SK-N-SH treated with all-trans-retinoic acid at 6 μM for 48 hours (cell line): ENCODE results near the gene CXCR6.

Source experiments
- ATAC-seq: fragments of 200-7000 bp; cut with Tn5 transposase; 3 replicates; pipeline ENCODE4 v1.9.1; 2020; ENCODE audit warnings: mild to moderate bottlenecking, moderate library complexity
- ARNTL ChIP-seq: fragments of 450-650 bp; formaldehyde crosslinking; IDR thresholded peaks from 2 replicates; pipeline ENCODE4 v1.5.0; 2020; ENCODE audit warnings: low read depth, mild to moderate bottlenecking, moderate library complexity, borderline replicate concordance
- BACH2 ChIP-seq: fragments of 250-450 bp; sonication (Bioruptor Pico); IDR thresholded peaks from 2 replicates; pipeline ENCODE4 v1.9.0; 2021; ENCODE audit warnings: mild to moderate bottlenecking, borderline replicate concordance
- CSDC2 ChIP-seq: fragments of 250-450 bp; sonication (Bioruptor Pico); IDR thresholded peaks from 2 replicates; pipeline ENCODE4 v1.5.0; 2020; ENCODE audit warnings: mild to moderate bottlenecking, moderate library complexity
- ESRRG ChIP-seq: fragments of 250-450 bp; sonication (Bioruptor Pico); IDR thresholded peaks from 2 replicates; pipeline ENCODE4 v1.6.1; 2021; ENCODE audit warnings: mild to moderate bottlenecking
- GLIS3 ChIP-seq: fragments of 250-450 bp; sonication (Bioruptor Pico); IDR thresholded peaks from 2 replicates; pipeline ENCODE4 v1.5.0; 2020; ENCODE audit warnings: mild to moderate bottlenecking, moderate library complexity
- ISL1 ChIP-seq: fragments of 250-450 bp; sonication (Bioruptor Pico); IDR thresholded peaks from 2 replicates; pipeline ENCODE4 v2.1.2; 2022; ENCODE audit warnings: mild to moderate bottlenecking, moderate library complexity
- OSR1 ChIP-seq: fragments of 250-450 bp; sonication (Bioruptor Pico); IDR thresholded peaks from 2 replicates; pipeline ENCODE4 v1.8.0; 2022; ENCODE audit warnings: moderate library complexity, mild to moderate bottlenecking, inconsistent platforms
- PPARA ChIP-seq: fragments of 250-450 bp; sonication (Bioruptor Pico); IDR thresholded peaks from 2 replicates; pipeline ENCODE4 v1.5.0; 2020; ENCODE audit warnings: mild to moderate bottlenecking, borderline replicate concordance
- SNAI2 ChIP-seq: fragments of 250-450 bp; sonication (Bioruptor Pico); IDR thresholded peaks from 2 replicates; pipeline ENCODE4 v1.5.0; 2020; ENCODE audit warnings: mild to moderate bottlenecking, moderate library complexity
- TCF4 ChIP-seq: fragments of 250-450 bp; sonication (Bioruptor Pico); IDR thresholded peaks from 2 replicates; pipeline ENCODE4 v1.8.0; 2021; ENCODE audit warnings: mild to moderate bottlenecking, moderate library complexity, borderline replicate concordance
- TOX ChIP-seq: fragments of 250-450 bp; sonication (Bioruptor Pico); IDR thresholded peaks from 2 replicates; pipeline ENCODE4 v1.8.0; 2021; ENCODE audit warnings: mild to moderate bottlenecking, moderate library complexity, borderline replicate concordance
- ZC3H10 ChIP-seq: fragments of 250-450 bp; sonication (Bioruptor Pico); IDR thresholded peaks from 2 replicates; pipeline ENCODE4 v1.5.1; 2021; ENCODE audit warnings: mild to moderate bottlenecking, moderate library complexity
- ZFP30 ChIP-seq: fragments of 450-650 bp; formaldehyde crosslinking; IDR thresholded peaks from 2 replicates; pipeline ENCODE4 v1.5.0; 2022; ENCODE audit warnings: mild to moderate bottlenecking, moderate library complexity
- ZNF70 ChIP-seq: fragments of 450-650 bp; formaldehyde crosslinking; IDR thresholded peaks from 2 replicates; pipeline ENCODE4 v1.5.0; 2020; ENCODE audit warnings: mild to moderate bottlenecking, moderate library complexity
- ZNF8 ChIP-seq: fragments of 450-650 bp; formaldehyde crosslinking; IDR thresholded peaks from 2 replicates; pipeline ENCODE4 v1.5.0; 2020; ENCODE audit warnings: mild to moderate bottlenecking, moderate library complexity
- TF ChIP-seq, protein P1 (sequence below): fragments of 250-450 bp; sonication (Bioruptor Pico); IDR thresholded peaks from 2 replicates; pipeline ENCODE4 v1.5.1; 2020; ENCODE audit warnings: low read depth, mild to moderate bottlenecking, moderate library complexity
- TF ChIP-seq, protein P2 (sequence below): fragments of 250-450 bp; sonication (Bioruptor Pico); IDR thresholded peaks from 2 replicates; pipeline ENCODE4 v1.5.1; 2021; ENCODE audit warnings: mild to moderate bottlenecking, moderate library complexity
- TF ChIP-seq, protein P3 (sequence below): fragments of 250-450 bp; sonication (Bioruptor Pico); IDR thresholded peaks from 2 replicates; pipeline ENCODE4 v1.8.0; 2020; ENCODE audit warnings: mild to moderate bottlenecking, moderate library complexity, borderline replicate concordance
- TF ChIP-seq, protein P4 (sequence below): fragments of 250-450 bp; sonication (Bioruptor Pico); IDR thresholded peaks from 2 replicates; pipeline ENCODE4 v1.5.0; 2020; ENCODE audit warnings: mild to moderate bottlenecking, moderate library complexity
- TF ChIP-seq, protein P5 (sequence below): fragments of 250-450 bp; sonication (Bioruptor Pico); IDR thresholded peaks from 2 replicates; pipeline ENCODE4 v1.8.0; 2021; ENCODE audit warnings: low read depth, mild to moderate bottlenecking, moderate library complexity, borderline replicate concordance

CXCR6 gene

DNA sequence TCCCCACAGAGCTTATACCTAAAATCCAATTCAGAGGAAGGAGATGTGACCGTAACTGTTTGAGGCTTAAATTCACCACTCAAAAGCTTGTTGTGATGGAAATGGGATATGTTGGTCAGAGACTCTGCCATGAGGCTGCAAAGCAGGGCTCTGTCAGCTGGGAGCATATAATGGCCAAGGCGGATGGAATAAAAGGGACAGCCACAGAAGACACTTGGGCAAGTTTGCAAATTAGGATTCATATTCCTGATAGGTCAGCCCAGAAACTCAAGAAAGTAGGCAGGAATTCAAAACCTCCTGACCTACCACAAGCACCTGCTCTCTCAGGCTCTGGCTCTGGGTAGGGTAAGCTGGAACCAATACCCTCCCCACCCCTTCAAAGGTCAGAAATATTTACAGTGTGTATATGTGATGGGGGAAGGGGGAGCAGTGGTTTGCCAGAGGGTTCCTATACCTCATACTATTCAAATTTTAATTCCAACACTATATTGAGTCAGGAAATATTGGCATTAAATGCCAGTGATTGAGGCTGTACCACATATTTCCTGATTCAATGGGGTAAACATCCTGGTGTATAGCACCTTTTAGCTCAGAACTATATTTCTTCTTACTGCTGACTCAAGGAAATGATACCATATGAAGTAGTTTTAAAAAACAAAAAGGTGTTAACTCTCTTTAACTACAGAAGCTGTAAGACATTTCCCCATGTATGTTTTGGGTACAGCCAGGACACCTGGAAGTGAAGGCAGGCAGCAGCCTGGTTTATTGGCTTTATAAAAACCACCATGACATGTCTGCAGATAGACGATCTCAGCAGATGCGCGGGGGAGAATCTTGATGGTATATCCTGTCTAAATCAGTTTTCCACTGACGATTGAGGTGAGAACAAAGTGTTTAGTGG, 33.2 kb downstream of the CXCR6 start:
- no peak for TF ChIP-seq SNAI2 (CRISPR knock-in tag)

DNA sequence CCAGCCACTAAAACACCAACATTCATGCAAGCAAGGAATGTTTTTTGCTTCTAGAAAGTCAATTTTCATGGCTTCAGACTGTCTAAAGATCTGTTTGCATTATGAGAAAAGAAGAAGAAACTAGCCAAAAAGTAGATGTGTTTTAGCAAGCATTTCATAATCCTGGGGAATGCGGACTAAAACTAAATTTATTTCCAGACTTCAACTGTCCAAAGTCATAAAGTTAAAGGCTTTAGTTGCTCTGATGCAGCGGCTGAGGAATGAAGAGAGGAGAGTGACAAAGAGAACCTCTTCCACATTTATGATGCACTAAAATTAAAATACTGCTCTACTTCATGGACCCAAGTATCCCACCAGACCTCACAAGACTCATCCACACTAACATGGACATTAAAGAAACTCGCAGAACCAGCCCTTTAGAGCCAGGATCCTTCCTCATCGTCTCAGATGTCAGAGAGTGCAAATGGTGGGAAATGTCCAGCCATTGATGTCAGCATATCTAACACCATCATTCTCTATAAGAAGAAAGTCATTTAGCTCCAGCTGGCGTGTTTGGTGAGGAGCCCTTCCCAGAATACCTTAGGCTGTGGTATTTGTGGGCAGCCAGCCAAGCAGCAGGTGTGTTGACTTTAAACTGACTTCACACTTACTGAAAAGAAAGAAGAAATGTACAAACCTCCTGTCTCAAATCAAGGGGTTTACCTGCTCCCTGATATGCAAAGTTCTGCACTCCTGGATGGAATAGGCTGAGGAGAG, 34.9 kb downstream of the CXCR6 start:
- ATAC-seq: no peak

More for the DNA sequence above, 33.2 kb downstream of the CXCR6 start:
- ATAC-seq: no peak

DNA sequence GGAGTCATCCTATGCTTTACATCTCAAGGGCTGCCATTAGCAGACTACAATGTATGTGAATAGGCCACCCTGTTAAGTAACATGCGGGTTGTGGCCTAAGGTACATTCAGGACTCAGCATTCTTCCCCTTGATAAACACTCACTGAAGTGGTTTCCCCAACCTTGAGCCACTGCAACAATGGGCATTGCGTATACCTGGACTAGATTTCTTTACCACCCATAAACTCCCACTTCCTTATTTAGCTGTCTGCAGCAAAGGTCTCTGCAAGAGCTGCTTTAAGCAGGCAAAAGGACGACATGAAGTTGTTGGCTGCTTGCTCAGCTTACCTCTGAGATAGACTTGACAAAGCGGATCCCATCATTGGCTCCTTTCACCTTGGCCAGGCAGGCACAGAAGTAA, 36.1 kb downstream of the CXCR6 start:
- ATAC-seq: no peak
- no peak for TF ChIP-seq TCF4 (CRISPR knock-in tag)
- no peak for TF ChIP-seq ISL1 (CRISPR knock-in tag)
- TF ChIP-seq ZNF70 (CRISPR knock-in tag): no peak
- no peak for TF ChIP-seq ARNTL
- TF ChIP-seq BACH2 (CRISPR knock-in tag): no peak
- TF ChIP-seq GLIS3 (CRISPR knock-in tag): no peak
- TF ChIP-seq, protein P1, sequence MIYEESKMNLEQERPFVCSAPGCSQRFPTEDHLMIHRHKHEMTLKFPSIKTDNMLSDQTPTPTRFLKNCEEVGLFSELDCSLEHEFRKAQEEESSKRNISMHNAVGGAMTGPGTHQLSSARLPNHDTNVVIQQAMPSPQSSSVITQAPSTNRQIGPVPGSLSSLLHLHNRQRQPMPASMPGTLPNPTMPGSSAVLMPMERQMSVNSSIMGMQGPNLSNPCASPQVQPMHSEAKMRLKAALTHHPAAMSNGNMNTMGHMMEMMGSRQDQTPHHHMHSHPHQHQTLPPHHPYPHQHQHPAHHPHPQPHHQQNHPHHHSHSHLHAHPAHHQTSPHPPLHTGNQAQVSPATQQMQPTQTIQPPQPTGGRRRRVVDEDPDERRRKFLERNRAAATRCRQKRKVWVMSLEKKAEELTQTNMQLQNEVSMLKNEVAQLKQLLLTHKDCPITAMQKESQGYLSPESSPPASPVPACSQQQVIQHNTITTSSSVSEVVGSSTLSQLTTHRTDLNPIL: no peak
- TF ChIP-seq OSR1 (CRISPR knock-in tag): no peak
- TF ChIP-seq PPARA (CRISPR knock-in tag): no peak
- TF ChIP-seq ZC3H10 (CRISPR knock-in tag): no peak
- TF ChIP-seq SNAI2 (CRISPR knock-in tag): no peak
- TF ChIP-seq CSDC2 (CRISPR knock-in tag): no peak
- no peak for TF ChIP-seq ZNF8 (CRISPR knock-in tag)
- TF ChIP-seq, protein P2, sequence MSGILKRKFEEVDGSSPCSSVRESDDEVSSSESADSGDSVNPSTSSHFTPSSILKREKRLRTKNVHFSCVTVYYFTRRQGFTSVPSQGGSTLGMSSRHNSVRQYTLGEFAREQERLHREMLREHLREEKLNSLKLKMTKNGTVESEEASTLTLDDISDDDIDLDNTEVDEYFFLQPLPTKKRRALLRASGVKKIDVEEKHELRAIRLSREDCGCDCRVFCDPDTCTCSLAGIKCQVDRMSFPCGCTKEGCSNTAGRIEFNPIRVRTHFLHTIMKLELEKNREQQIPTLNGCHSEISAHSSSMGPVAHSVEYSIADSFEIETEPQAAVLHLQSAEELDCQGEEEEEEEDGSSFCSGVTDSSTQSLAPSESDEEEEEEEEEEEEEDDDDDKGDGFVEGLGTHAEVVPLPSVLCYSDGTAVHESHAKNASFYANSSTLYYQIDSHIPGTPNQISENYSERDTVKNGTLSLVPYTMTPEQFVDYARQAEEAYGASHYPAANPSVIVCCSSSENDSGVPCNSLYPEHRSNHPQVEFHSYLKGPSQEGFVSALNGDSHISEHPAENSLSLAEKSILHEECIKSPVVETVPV (CRISPR knock-in tag): no peak
- no peak for TF ChIP-seq ZFP30 (CRISPR knock-in tag)
- TF ChIP-seq, protein P3, sequence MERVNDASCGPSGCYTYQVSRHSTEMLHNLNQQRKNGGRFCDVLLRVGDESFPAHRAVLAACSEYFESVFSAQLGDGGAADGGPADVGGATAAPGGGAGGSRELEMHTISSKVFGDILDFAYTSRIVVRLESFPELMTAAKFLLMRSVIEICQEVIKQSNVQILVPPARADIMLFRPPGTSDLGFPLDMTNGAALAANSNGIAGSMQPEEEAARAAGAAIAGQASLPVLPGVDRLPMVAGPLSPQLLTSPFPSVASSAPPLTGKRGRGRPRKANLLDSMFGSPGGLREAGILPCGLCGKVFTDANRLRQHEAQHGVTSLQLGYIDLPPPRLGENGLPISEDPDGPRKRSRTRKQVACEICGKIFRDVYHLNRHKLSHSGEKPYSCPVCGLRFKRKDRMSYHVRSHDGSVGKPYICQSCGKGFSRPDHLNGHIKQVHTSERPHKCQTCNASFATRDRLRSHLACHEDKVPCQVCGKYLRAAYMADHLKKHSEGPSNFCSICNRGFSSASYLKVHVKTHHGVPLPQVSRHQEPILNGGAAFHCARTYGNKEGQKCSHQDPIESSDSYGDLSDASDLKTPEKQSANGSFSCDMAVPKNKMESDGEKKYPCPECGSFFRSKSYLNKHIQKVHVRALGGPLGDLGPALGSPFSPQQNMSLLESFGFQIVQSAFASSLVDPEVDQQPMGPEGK (CRISPR knock-in tag): no peak
- TF ChIP-seq TOX: no peak
- TF ChIP-seq, protein P4, sequence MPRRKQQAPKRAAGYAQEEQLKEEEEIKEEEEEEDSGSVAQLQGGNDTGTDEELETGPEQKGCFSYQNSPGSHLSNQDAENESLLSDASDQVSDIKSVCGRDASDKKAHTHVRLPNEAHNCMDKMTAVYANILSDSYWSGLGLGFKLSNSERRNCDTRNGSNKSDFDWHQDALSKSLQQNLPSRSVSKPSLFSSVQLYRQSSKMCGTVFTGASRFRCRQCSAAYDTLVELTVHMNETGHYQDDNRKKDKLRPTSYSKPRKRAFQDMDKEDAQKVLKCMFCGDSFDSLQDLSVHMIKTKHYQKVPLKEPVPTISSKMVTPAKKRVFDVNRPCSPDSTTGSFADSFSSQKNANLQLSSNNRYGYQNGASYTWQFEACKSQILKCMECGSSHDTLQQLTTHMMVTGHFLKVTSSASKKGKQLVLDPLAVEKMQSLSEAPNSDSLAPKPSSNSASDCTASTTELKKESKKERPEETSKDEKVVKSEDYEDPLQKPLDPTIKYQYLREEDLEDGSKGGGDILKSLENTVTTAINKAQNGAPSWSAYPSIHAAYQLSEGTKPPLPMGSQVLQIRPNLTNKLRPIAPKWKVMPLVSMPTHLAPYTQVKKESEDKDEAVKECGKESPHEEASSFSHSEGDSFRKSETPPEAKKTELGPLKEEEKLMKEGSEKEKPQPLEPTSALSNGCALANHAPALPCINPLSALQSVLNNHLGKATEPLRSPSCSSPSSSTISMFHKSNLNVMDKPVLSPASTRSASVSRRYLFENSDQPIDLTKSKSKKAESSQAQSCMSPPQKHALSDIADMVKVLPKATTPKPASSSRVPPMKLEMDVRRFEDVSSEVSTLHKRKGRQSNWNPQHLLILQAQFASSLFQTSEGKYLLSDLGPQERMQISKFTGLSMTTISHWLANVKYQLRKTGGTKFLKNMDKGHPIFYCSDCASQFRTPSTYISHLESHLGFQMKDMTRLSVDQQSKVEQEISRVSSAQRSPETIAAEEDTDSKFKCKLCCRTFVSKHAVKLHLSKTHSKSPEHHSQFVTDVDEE (CRISPR knock-in tag): no peak
- TF ChIP-seq, protein P5, sequence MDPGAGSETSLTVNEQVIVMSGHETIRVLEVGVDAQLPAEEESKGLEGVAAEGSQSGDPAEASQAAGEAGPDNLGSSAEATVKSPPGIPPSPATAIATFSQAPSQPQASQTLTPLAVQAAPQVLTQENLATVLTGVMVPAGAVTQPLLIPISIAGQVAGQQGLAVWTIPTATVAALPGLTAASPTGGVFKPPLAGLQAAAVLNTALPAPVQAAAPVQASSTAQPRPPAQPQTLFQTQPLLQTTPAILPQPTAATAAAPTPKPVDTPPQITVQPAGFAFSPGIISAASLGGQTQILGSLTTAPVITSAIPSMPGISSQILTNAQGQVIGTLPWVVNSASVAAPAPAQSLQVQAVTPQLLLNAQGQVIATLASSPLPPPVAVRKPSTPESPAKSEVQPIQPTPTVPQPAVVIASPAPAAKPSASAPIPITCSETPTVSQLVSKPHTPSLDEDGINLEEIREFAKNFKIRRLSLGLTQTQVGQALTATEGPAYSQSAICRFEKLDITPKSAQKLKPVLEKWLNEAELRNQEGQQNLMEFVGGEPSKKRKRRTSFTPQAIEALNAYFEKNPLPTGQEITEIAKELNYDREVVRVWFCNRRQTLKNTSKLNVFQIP (CRISPR knock-in tag): no peak
- TF ChIP-seq ESRRG: no peak

More for the DNA sequence above, 34.9 kb downstream of the CXCR6 start:
- TF ChIP-seq, protein P1: no peak
- TF ChIP-seq ESRRG (no peak), SNAI2 (CRISPR knock-in tag) (no peak), CSDC2 (CRISPR knock-in tag) (no peak), ARNTL (no peak), GLIS3 (CRISPR knock-in tag) (no peak)
